Right kidney (tissue), 1 donor: ENCODE data around the gene ZFHX2.

Experiments
- DNase-seq: peaks from one replicate; pipeline ENCODE4 v3.0.0-alpha.2; 2016

ZFHX2 gene

GRCh38 chr14:23559010-23559925 is 7.7 kb upstream of the ZFHX2 start:
- no peak for DNase-seq

GRCh38 chr14:23558346-23559009 is 6.9 kb upstream of the ZFHX2 start:
- no peak for DNase-seq

GRCh38 chr14:23557946-23558345 is 6.4 kb upstream of the ZFHX2 start:
- DNase-seq, result no peak

GRCh38 chr14:23557521-23557920 is 6.0 kb upstream of the ZFHX2 start:
- no peak for DNase-seq

GRCh38 chr14:23556700-23557440 is 5.3 kb upstream of the ZFHX2 start:
- DNase-seq, result no peak

GRCh38 chr14:23555882-23556699 is 4.5 kb upstream of the ZFHX2 start, which contains the start of gene THTPA:
Gene THTPA (plus strand): TSS chr14:23556271. CDS start chr14:23556758, 487 bp downstream.
- peak; percentile 98 for DNase-seq

GRCh38 chr14:23555533-23555881 is 3.9 kb upstream of the ZFHX2 start:
- DNase-seq, result no peak

- peak; percentile 63 for DNase-seq
Measured at GRCh38 chr14:23550812-23551265, 726 bp downstream of the ZFHX2 start.

GRCh38 chr14:23550131-23550811 is 1.3 kb downstream of the ZFHX2 start:
- no peak for DNase-seq

GRCh38 chr14:23548351-23549318 is 2.9 kb downstream of the ZFHX2 start:
- DNase-seq, result no peak

GRCh38 chr14:23547924-23548323 is 3.6 kb downstream of the ZFHX2 start:
- DNase-seq, result no peak

GRCh38 chr14:23546450-23547035 is 5.0 kb downstream of the ZFHX2 start:
- no peak for DNase-seq

- DNase-seq, result no peak
Measured at GRCh38 chr14:23545740-23546365, 5.7 kb downstream of the ZFHX2 start.

- DNase-seq, result peak; percentile 68
Measured at GRCh38 chr14:23544511-23545447, 6.8 kb downstream of the ZFHX2 start.

GRCh38 chr14:23543403-23543802 is 8.2 kb downstream of the ZFHX2 start:
- no peak for DNase-seq

- no peak for DNase-seq
Measured at GRCh38 chr14:23542261-23542660, 9.3 kb downstream of the ZFHX2 start.

- no peak for DNase-seq
Measured at GRCh38 chr14:23540141-23540469, 11.5 kb downstream of the ZFHX2 start.
